Activated B cell treated with CpG ODN at 0.5 μM for 24 hours (primary cell): Measurements from ENCODE around the gene SDHB. TPM values are rescaled to one million over a fixed set of nuclear protein-coding genes. Genes with fewer than 3 reads are reported as not detected.

Experiments
- ATAC-seq: fragments of 200-7000 bp; cut with Tn5 transposase; one replicate; pipeline ENCODE4 v1.10.0; 2021; ENCODE audit warnings: low read depth, mild to moderate bottlenecking, moderate library complexity
- CTCF ChIA-PET: fragments of 350-600 bp; sonication (Branson Sonifier 250); formaldehyde crosslinking; loops from one replicate; lab custom pipeline; 2021; ENCODE audit warnings: antibody characterized with exemption; lab: Charles Lee
- POLR2A ChIA-PET: fragments of 350-600 bp; sonication (Branson Sonifier 250); formaldehyde crosslinking; loops from one replicate; lab custom pipeline; 2021; ENCODE audit warnings: antibody characterized with exemption; lab: Charles Lee
- DNase-seq: peaks from one replicate; pipeline ENCODE4 v3.0.0; 2022
- H3K27ac Mint-ChIP-seq: one replicate; pipeline ENCODE4 v1.8.0; 2020; ENCODE audit warnings: mixed read lengths
- H3K27me3 Mint-ChIP-seq: one replicate; pipeline ENCODE4 v1.8.0; 2021; ENCODE audit warnings: mixed read lengths
- H3K36me3 Mint-ChIP-seq: one replicate; pipeline ENCODE4 v1.8.0; 2021; ENCODE audit warnings: low read depth, mixed read lengths
- H3K4me1 Mint-ChIP-seq: one replicate; pipeline ENCODE4 v1.8.0; 2021; ENCODE audit warnings: mixed read lengths
- H3K4me3 Mint-ChIP-seq: one replicate; pipeline ENCODE4 v1.8.0; 2020; ENCODE audit warnings: mild to moderate bottlenecking, mixed read lengths
- H3K9me3 Mint-ChIP-seq: one replicate; pipeline ENCODE4 v1.8.0; 2020; ENCODE audit warnings: mixed read lengths
- CTCF ChIP-seq: fragments of 200-600 bp; IDR thresholded peaks from one replicate; pipeline ENCODE4 v1.8.0; 2022; ENCODE audit warnings: antibody characterized with exemption, mild to moderate bottlenecking
- intact Hi-C: fragments of 100-400 bp; cut with micrococcal nuclease; formaldehyde crosslinking; loops from one replicate; pipeline ENCODE4 v1.15.1; 2024
- total RNA-seq: library from RNA; stranded (reverse); gene quantifications from 2 replicates; pipeline ENCODE4 v1.2.3, GENCODE V29; 2022

The SDHB gene
- total RNA-seq, 1 donor from 2014 or later = 70.7 TPM

- ATAC-seq (peak; percentile 34), DNase-seq (no peak)
- H3K27me3 Mint-ChIP-seq = no peaks in the 10 kb centered on the region
- intact Hi-C loops = no loop called here
- H3K9me3 Mint-ChIP-seq = no peaks in the 10 kb centered on the region
- H3K4me3 Mint-ChIP-seq = no peak overlapping the region
- peaks cover 18% of the 10 kb centered on the region for H3K4me1 Mint-ChIP-seq
- peaks cover 52% of the 10 kb centered on the region for H3K36me3 Mint-ChIP-seq
- no peak for TF ChIP-seq CTCF
- H3K27ac Mint-ChIP-seq = peak overlapping the region; percentile 14
- ChIA-PET POLR2A (no interaction called here), CTCF (interaction anchor here (0.8 to 1.8 kb wide), 5 partner anchors 81 to 424 kb away, joined by 4 to 13 read pairs (median 5); no protein-coding TSS in a partner anchor)
These were observed 8.7 kb downstream of the SDHB start for GRCh38 chr1:17045150-17045549.

GRCh38 chr1:17043676-17044075 is 10.2 kb downstream of the SDHB start:
- ATAC-seq (no peak), DNase-seq (no peak)
- H3K36me3 Mint-ChIP-seq = peaks cover 54% of the 10 kb centered on the region
- TF ChIP-seq CTCF = no peak
- intact Hi-C loops = no loop called here
- no peaks in the 10 kb centered on the region for H3K27me3 Mint-ChIP-seq
- H3K9me3 Mint-ChIP-seq = no peaks in the 10 kb centered on the region
- H3K27ac Mint-ChIP-seq = no peak overlapping the region
- H3K4me1 Mint-ChIP-seq = peaks cover 18% of the 10 kb centered on the region
- no peak overlapping the region for H3K4me3 Mint-ChIP-seq
- POLR2A ChIA-PET = no interaction called here
- CTCF ChIA-PET = interaction anchor here (1.3 to 1.6 kb wide), 2 partner anchors 92 to 423 kb away, joined by 3 to 4 read pairs; no protein-coding TSS in a partner anchor

- peaks cover 7% of the 10 kb centered on the region for H3K4me1 Mint-ChIP-seq
- DNase-seq = no peak
- TF ChIP-seq CTCF = no peak
- H3K4me3 Mint-ChIP-seq = no peak overlapping the region
- CTCF ChIA-PET = no interaction called here
- H3K36me3 Mint-ChIP-seq = peaks cover 53% of the 10 kb centered on the region
- intact Hi-C loops = no loop called here
- no peak for ATAC-seq
- no peaks in the 10 kb centered on the region for H3K27me3 Mint-ChIP-seq
- POLR2A ChIA-PET = no interaction called here
- H3K9me3 Mint-ChIP-seq = no peaks in the 10 kb centered on the region
- no peak overlapping the region for H3K27ac Mint-ChIP-seq
These were observed 13.7 kb downstream of the SDHB start for GRCh38 chr1:17040135-17040534.

GRCh38 chr1:17039522-17039921 is 14.3 kb downstream of the SDHB start:
- Mint-ChIP-seq H3K9me3 (no peaks in the 10 kb centered on the region), H3K36me3 (peaks cover 47% of the 10 kb centered on the region), H3K27me3 (no peaks in the 10 kb centered on the region), H3K27ac (no peak overlapping the region), H3K4me1 (peaks cover 2% of the 10 kb centered on the region), H3K4me3 (no peak overlapping the region)
- DNase-seq (no peak), ATAC-seq (no peak)
- intact Hi-C loops = no loop called here
- ChIA-PET CTCF (no interaction called here), POLR2A (no interaction called here)
- no peak for TF ChIP-seq CTCF

- POLR2A ChIA-PET = no interaction called here
- H3K36me3 Mint-ChIP-seq = peaks cover 49% of the 10 kb centered on the region
- intact Hi-C loops = no loop called here
- no peaks in the 10 kb centered on the region for H3K9me3 Mint-ChIP-seq
- no peak overlapping the region for H3K4me3 Mint-ChIP-seq
- CTCF ChIA-PET = no interaction called here
- DNase-seq = no peak
- H3K27me3 Mint-ChIP-seq = no peaks in the 10 kb centered on the region
- H3K4me1 Mint-ChIP-seq = peaks cover 2% of the 10 kb centered on the region
- no peak for TF ChIP-seq CTCF
- no peak overlapping the region for H3K27ac Mint-ChIP-seq
- no peak for ATAC-seq
These were observed 20.4 kb downstream of the SDHB start for GRCh38 chr1:17033481-17033880.
